ENCODE results near the gene WDR59. TPM values are rescaled to one million over a fixed set of nuclear protein-coding genes. Genes with fewer than 3 reads are reported as not detected.

WDR59 gene
- polyA plus RNA-seq, 1 of the 3 experiments (the other 2 are of a cell fraction) = 48.2 TPM

DNA sequence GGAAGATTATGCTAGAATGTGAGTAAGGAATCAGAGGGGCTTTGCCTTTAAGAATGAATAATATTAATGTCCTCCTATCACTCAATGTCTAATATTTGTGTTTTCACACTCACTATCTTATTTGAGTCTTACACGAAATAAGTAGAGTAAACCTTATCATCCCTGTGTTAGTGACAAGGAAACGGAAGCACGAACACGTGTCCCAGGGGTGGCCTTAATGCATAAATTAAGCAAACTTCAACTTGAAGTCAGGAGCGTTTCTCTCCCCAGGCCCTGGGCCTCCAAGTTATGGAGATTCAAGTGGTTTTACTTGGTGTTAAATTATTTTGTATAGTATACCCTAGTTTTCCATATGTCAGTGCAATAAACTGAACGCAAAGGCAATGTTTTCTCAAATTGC lies 96.0 kb downstream of the WDR59 start:
- no peaks in the 10 kb centered on the region for H3K9me2 ChIP-seq
- TF ChIP-seq GATA2 (CRISPR knock-in tag; IDR thresholded peaks at IDR 0.05) = no peak
- TF ChIP-seq NRF1 (IDR thresholded peaks at IDR 0.05; ENCODE audit: low read depth, low read length) = no peak
- H3K27me3 ChIP-seq (ENCODE audit: insufficient read depth) = no peaks in the 10 kb centered on the region
- CTCF ChIA-PET = interaction anchor here (0.6 to 2.4 kb wide), 2 partner anchors 26 to 31 kb away, joined by 3 to 10 read pairs; no protein-coding TSS in a partner anchor
- no peak overlapping the region for H3K9ac ChIP-seq
- 96% methylated on average over 6 of the region's 6 CpGs for WGBS (ENCODE audit: low lambda C conversion rate)
- no peak overlapping the region for H2AFZ ChIP-seq (ENCODE audit: low read depth)
- H3K27ac ChIP-seq (ENCODE audit: low read depth in 2 of 2, low read length in 1 of 2) = no peak overlapping the region
- H3K4me2 ChIP-seq = no peak overlapping the region
- no peak overlapping the region for H3K4me3 ChIP-seq (ENCODE audit: low read depth in 2 of 2, low read length in 1 of 2)
- no peaks in the 10 kb centered on the region for H3K9me3 ChIP-seq
- H3K79me2 ChIP-seq (ENCODE audit: insufficient read depth) = no peaks in the 10 kb centered on the region
- peaks cover 58 to 72% of the 10 kb centered on the region in 2 experiments for H3K36me3 ChIP-seq (replicated peaks in 1 of 2; ENCODE audit: control insufficient read depth in 1 of 2, insufficient read depth in 2 of 2, low read length in 1 of 2)
- H3K4me1 ChIP-seq (ENCODE audit: control insufficient read depth in 1 of 2, insufficient read depth in 2 of 2, low read depth in 1 of 2, low read length in 1 of 2) = no peaks in the 10 kb centered on the region
- POLR2A ChIA-PET = no interaction called here
- H3F3A ChIP-seq (replicated peaks; ENCODE audit: insufficient read depth) = no peaks in the 10 kb centered on the region
- no peak for DNase-seq
- H4K20me1 ChIP-seq (ENCODE audit: insufficient read depth) = no peaks in the 10 kb centered on the region

DNA sequence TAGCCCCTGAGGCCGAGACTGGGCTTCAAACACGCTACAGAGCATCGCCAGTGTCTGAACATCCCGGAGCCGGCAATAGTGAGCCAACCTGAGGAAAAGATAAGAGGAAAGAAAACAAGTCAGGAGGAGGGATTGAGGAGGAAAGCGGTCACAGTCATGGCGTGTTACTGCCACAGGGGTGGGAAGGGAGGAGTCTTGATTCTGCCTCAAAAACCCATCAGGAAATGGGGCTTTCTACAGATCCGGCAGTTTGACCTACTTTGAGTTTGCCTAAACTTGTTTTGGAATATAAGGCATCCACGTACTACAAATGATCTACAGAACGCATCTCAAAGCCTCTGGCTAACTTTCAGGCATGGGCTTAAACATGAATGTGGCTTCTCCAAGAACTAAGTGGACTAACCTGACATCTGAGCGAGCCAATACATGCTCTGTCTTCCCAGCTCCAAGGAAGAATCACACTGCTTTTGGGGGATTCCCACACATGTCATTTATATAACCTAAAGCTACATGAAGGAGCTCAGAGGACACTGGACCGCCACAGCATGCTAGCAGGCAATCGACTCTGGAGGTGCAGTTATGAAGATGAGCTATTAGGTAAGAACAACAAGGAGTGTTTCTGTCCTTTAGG lies 96.6 kb downstream of the WDR59 start:
- no peaks in the 10 kb centered on the region for H3K27me3 ChIP-seq (ENCODE audit: insufficient read depth)
- DNase-seq = no peak
- ChIA-PET POLR2A (no interaction called here), CTCF (interaction anchor here (2.4 kb wide), 1 partner anchor 26 kb away, joined by 10 read pairs; no protein-coding TSS in a partner anchor)
- 98% methylated on average over 13 of the region's 13 CpGs for WGBS (ENCODE audit: low lambda C conversion rate)
- TF ChIP-seq, protein P1, sequence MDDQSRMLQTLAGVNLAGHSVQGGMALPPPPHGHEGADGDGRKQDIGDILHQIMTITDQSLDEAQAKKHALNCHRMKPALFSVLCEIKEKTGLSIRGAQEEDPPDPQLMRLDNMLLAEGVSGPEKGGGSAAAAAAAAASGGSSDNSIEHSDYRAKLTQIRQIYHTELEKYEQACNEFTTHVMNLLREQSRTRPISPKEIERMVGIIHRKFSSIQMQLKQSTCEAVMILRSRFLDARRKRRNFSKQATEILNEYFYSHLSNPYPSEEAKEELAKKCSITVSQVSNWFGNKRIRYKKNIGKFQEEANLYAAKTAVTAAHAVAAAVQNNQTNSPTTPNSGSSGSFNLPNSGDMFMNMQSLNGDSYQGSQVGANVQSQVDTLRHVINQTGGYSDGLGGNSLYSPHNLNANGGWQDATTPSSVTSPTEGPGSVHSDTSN (IDR thresholded peaks at IDR 0.05) = no peak
- TF ChIP-seq RXRA (IDR thresholded peaks at IDR 0.05; ENCODE audit: borderline replicate concordance, low read depth) (no peak), NRF1 (IDR thresholded peaks at IDR 0.05; ENCODE audit: low read depth, low read length) (no peak), FOSL2 (IDR thresholded peaks at IDR 0.05; ENCODE audit: borderline replicate concordance, low read depth) (no peak), MXI1 (IDR thresholded peaks at IDR 0.05; ENCODE audit: low read depth, low read length) (no peak), SIN3A (IDR thresholded peaks at IDR 0.05; ENCODE audit: borderline replicate concordance, low read depth, low read length) (no peak)
- TF ChIP-seq, protein P2, sequence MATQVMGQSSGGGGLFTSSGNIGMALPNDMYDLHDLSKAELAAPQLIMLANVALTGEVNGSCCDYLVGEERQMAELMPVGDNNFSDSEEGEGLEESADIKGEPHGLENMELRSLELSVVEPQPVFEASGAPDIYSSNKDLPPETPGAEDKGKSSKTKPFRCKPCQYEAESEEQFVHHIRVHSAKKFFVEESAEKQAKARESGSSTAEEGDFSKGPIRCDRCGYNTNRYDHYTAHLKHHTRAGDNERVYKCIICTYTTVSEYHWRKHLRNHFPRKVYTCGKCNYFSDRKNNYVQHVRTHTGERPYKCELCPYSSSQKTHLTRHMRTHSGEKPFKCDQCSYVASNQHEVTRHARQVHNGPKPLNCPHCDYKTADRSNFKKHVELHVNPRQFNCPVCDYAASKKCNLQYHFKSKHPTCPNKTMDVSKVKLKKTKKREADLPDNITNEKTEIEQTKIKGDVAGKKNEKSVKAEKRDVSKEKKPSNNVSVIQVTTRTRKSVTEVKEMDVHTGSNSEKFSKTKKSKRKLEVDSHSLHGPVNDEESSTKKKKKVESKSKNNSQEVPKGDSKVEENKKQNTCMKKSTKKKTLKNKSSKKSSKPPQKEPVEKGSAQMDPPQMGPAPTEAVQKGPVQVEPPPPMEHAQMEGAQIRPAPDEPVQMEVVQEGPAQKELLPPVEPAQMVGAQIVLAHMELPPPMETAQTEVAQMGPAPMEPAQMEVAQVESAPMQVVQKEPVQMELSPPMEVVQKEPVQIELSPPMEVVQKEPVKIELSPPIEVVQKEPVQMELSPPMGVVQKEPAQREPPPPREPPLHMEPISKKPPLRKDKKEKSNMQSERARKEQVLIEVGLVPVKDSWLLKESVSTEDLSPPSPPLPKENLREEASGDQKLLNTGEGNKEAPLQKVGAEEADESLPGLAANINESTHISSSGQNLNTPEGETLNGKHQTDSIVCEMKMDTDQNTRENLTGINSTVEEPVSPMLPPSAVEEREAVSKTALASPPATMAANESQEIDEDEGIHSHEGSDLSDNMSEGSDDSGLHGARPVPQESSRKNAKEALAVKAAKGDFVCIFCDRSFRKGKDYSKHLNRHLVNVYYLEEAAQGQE (IDR thresholded peaks at IDR 0.05; ENCODE audit: low read depth, low read length) = no peak
- TF ChIP-seq, protein P3, sequence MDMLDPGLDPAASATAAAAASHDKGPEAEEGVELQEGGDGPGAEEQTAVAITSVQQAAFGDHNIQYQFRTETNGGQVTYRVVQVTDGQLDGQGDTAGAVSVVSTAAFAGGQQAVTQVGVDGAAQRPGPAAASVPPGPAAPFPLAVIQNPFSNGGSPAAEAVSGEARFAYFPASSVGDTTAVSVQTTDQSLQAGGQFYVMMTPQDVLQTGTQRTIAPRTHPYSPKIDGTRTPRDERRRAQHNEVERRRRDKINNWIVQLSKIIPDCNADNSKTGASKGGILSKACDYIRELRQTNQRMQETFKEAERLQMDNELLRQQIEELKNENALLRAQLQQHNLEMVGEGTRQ (IDR thresholded peaks at IDR 0.05; ENCODE audit: borderline replicate concordance, low read depth, low read length) = no peak
- H3F3A ChIP-seq (replicated peaks; ENCODE audit: insufficient read depth) = no peaks in the 10 kb centered on the region
- no peaks in the 10 kb centered on the region for H3K4me1 ChIP-seq (ENCODE audit: control insufficient read depth in 1 of 2, insufficient read depth in 2 of 2, low read depth in 1 of 2, low read length in 1 of 2)
- H3K79me2 ChIP-seq (ENCODE audit: insufficient read depth) = no peaks in the 10 kb centered on the region
- no peak overlapping the region for H3K4me3 ChIP-seq (ENCODE audit: low read depth in 2 of 2, low read length in 1 of 2)
- peaks cover 58 to 70% of the 10 kb centered on the region in 2 experiments for H3K36me3 ChIP-seq (replicated peaks in 1 of 2; ENCODE audit: control insufficient read depth in 1 of 2, insufficient read depth in 2 of 2, low read length in 1 of 2)
- no peaks in the 10 kb centered on the region for H4K20me1 ChIP-seq (ENCODE audit: insufficient read depth)
- H3K9me3 ChIP-seq = no peaks in the 10 kb centered on the region
- H2AFZ ChIP-seq (ENCODE audit: low read depth) = no peak overlapping the region
- no peaks in the 10 kb centered on the region for H3K9me2 ChIP-seq
- H3K4me2 ChIP-seq = no peak overlapping the region
- no peak overlapping the region for H3K27ac ChIP-seq (ENCODE audit: low read depth in 2 of 2, low read length in 1 of 2)
- no peak overlapping the region for H3K9ac ChIP-seq
